H1 (cell line): ENCODE data around the gene ZNF566. TPM values are rescaled to one million over a fixed set of nuclear protein-coding genes. Genes with fewer than 3 reads are reported as not detected.

Source experiments
- CTCF ChIA-PET: fragments of 300-600 bp; sonication (Branson Sonifier 250); formaldehyde crosslinking; loops from one replicate; lab custom pipeline; 2021; ENCODE audit not compliant: partially characterized antibody; lab: Charles Lee
- POLR2A ChIA-PET: fragments of 300-600 bp; sonication (Branson Sonifier 250); formaldehyde crosslinking; loops from one replicate; lab custom pipeline; 2021; ENCODE audit warnings: inconsistent platforms; ENCODE audit not compliant: partially characterized antibody; lab: Charles Lee
- DNase-seq, 2 experiments: peaks; one replicate each; pipeline versions ENCODE4 v3.0.0 to v3.0.0-alpha.2; 2010 to 2022; ENCODE audit warnings: low spot score in 2 of 2, low read depth in 1 of 2, mixed read lengths in 1 of 2
- FAIRE-seq: peaks from 2 replicates; lab custom pipeline; 2011; peaks lifted over from hg19 to GRCh38; lab: Jason Lieb, UNC
- H2AFZ ChIP-seq: 2 replicates; pipeline ENCODE4 v1.8.1; 2012; ENCODE audit warnings: low read length, inconsistent platforms
- H2AK5ac ChIP-seq: 2 replicates; pipeline ENCODE4 v1.6.1; 2013; ENCODE audit warnings: low read depth, low read length
- H2BK120ac ChIP-seq: replicated peaks from 2 replicates; pipeline ENCODE3; 2013; ENCODE audit warnings: low read depth, low read length, inconsistent platforms
- H2BK12ac ChIP-seq: 2 replicates; pipeline ENCODE4 v1.6.1; 2013; ENCODE audit warnings: low read depth, low read length
- H2BK15ac ChIP-seq: 2 replicates; pipeline ENCODE4 v1.6.1; 2013; ENCODE audit warnings: low read length
- H2BK20ac ChIP-seq: 2 replicates; pipeline ENCODE4 v1.6.1; 2013; ENCODE audit warnings: low read length
- H2BK5ac ChIP-seq: 2 replicates; pipeline ENCODE4 v1.6.1; 2013; ENCODE audit warnings: low read depth, low read length
- H3K14ac ChIP-seq: 2 replicates; pipeline ENCODE4 v1.6.1; 2013; ENCODE audit warnings: inconsistent platforms; ENCODE audit not compliant: insufficient read length
- H3K18ac ChIP-seq: 2 replicates; pipeline ENCODE4 v1.6.1; 2013; ENCODE audit warnings: low read length; ENCODE audit errors: extremely low read depth
- H3K23ac ChIP-seq: 2 replicates; pipeline ENCODE4 v1.6.1; 2013; ENCODE audit warnings: inconsistent platforms; ENCODE audit not compliant: insufficient read length
- H3K23me2 ChIP-seq: 2 replicates; pipeline ENCODE4 v1.6.1; 2013; ENCODE audit warnings: low read depth, low read length
- H3K27ac ChIP-seq: 2 replicates; pipeline ENCODE4 v1.6.1; 2011; ENCODE audit warnings: low read depth, low read length, inconsistent platforms
- H3K27me3 ChIP-seq, 4 experiments: replicated peaks in 1 of 4; 1 replicate in 1 of 4; 2 replicates in 3 of 4; pipeline versions ENCODE4 v1.6.1 to v1.8.1; 2011 to 2013; ENCODE audit warnings: low read length in 3 of 4, mild to moderate bottlenecking in 3 of 4, inconsistent platforms in 2 of 4, mixed read lengths in 2 of 4, moderate library complexity in 1 of 4; ENCODE audit not compliant: control insufficient read depth in 3 of 4, insufficient read depth in 3 of 4; ENCODE audit errors: extremely low read depth in 1 of 4
- H3K36me3 ChIP-seq, 4 experiments: 2 replicates each; pipeline versions ENCODE4 v1.6.1 to v1.8.1; 2011 to 2013; ENCODE audit warnings: mild to moderate bottlenecking in 4 of 4, low read length in 3 of 4, moderate library complexity in 2 of 4, control low read depth in 1 of 4, inconsistent platforms in 1 of 4; ENCODE audit not compliant: insufficient read depth in 4 of 4, control insufficient read depth in 2 of 4
- H3K4ac ChIP-seq: replicated peaks from 2 replicates; pipeline ENCODE3; 2013; ENCODE audit warnings: low read length, low read depth, mixed read lengths, inconsistent platforms; ENCODE audit not compliant: insufficient read length
- H3K4me1 ChIP-seq, 4 experiments: replicated peaks in 1 of 4; 1 replicate in 1 of 4; 2 replicates in 3 of 4; pipeline versions ENCODE4 v1.6.1 to v1.8.1; 2011 to 2013; ENCODE audit warnings: low read length in 3 of 4, inconsistent platforms in 2 of 4, mixed read lengths in 1 of 4; ENCODE audit not compliant: insufficient read depth in 4 of 4, control insufficient read depth in 3 of 4
- H3K4me2 ChIP-seq, 2 experiments: 2 replicates each; pipeline versions ENCODE4 v1.6.1 to v1.8.1; 2011 to 2013; ENCODE audit warnings: low read depth in 2 of 2, low read length in 2 of 2, control low read depth in 1 of 2, inconsistent platforms in 1 of 2, mild to moderate bottlenecking in 1 of 2; ENCODE audit not compliant: insufficient read depth in 1 of 2
- H3K4me3 ChIP-seq, 4 experiments: fragments of 200-600, 300-600 bp in 1 of 4; sonication (generic), shearing (Covaris generic), sonication (Bioruptor Twin) in 1 of 4; 2 replicates each; pipeline versions ENCODE4 v1.5.1 to v1.8.1; 2011 to 2016; ENCODE audit warnings: low read length in 4 of 4, low read depth in 3 of 4, control low read depth in 2 of 4, inconsistent platforms in 2 of 4, mild to moderate bottlenecking in 2 of 4, mixed read lengths in 1 of 4, moderate library complexity in 1 of 4; ENCODE audit not compliant: insufficient read depth in 2 of 4; ENCODE audit errors: extremely low read depth in 1 of 4
- H3K56ac ChIP-seq: replicated peaks from 2 replicates; pipeline ENCODE3; 2013; ENCODE audit warnings: low read depth, mild to moderate bottlenecking, mixed read lengths, low read length, inconsistent platforms; ENCODE audit not compliant: insufficient read length
- H3K79me1 ChIP-seq: 2 replicates; pipeline ENCODE4 v1.6.1; 2013; ENCODE audit warnings: low read depth, low read length, control low read depth
- H3K79me2 ChIP-seq, 2 experiments: 2 replicates each; pipeline versions ENCODE4 v1.6.1 to v1.8.1; 2012 to 2013; ENCODE audit warnings: low read length in 2 of 2, mild to moderate bottlenecking in 2 of 2, inconsistent platforms in 1 of 2; ENCODE audit not compliant: insufficient read depth in 2 of 2, control insufficient read depth in 1 of 2
- H3K9ac ChIP-seq, 4 experiments: replicated peaks in 1 of 4; 1 replicate in 1 of 4; 2 replicates in 3 of 4; pipeline versions ENCODE4 v1.6.1 to v1.8.1; 2011 to 2013; ENCODE audit warnings: low read depth in 3 of 4, low read length in 3 of 4, control low read depth in 2 of 4, mild to moderate bottlenecking in 2 of 4, moderate library complexity in 2 of 4, inconsistent platforms in 1 of 4; ENCODE audit errors: extremely low read depth in 1 of 4
- H3K9me3 ChIP-seq, 2 experiments: 2 replicates each; pipeline versions ENCODE4 v1.6.1 to v1.8.1; 2012 to 2013; ENCODE audit warnings: mild to moderate bottlenecking in 2 of 2, moderate library complexity in 2 of 2, control low read depth in 1 of 2, inconsistent platforms in 1 of 2, low read depth in 1 of 2, low read length in 1 of 2, mixed read lengths in 1 of 2; ENCODE audit not compliant: insufficient read depth in 2 of 2
- H4K20me1 ChIP-seq, 2 experiments: replicated peaks in 1 of 2; 2 replicates each; pipeline versions ENCODE3 to v1.8.1; 2011 to 2013; ENCODE audit warnings: inconsistent platforms in 2 of 2, low read length in 2 of 2, mild to moderate bottlenecking in 1 of 2; ENCODE audit not compliant: insufficient read depth in 2 of 2, control insufficient read depth in 1 of 2
- H4K5ac ChIP-seq: 2 replicates; pipeline ENCODE4 v1.6.1; 2013; ENCODE audit warnings: low read length, low read depth, mixed read lengths, inconsistent platforms; ENCODE audit not compliant: insufficient read length
- H4K8ac ChIP-seq: 2 replicates; pipeline ENCODE4 v1.8.0; 2013; ENCODE audit warnings: mild to moderate bottlenecking, moderate library complexity, low read length, inconsistent platforms; ENCODE audit not compliant: insufficient read depth; ENCODE audit errors: extremely low read depth
- H4K91ac ChIP-seq: replicated peaks from 2 replicates; pipeline ENCODE3; 2013; ENCODE audit warnings: low read length, mixed read lengths, inconsistent platforms; ENCODE audit not compliant: insufficient read length
- CTBP2 ChIP-seq: IDR thresholded peaks from 2 replicates; pipeline ENCODE4 v1.7.0; 2011; ENCODE audit warnings: borderline replicate concordance, mild to moderate bottlenecking, moderate library complexity, mixed read lengths, low read length; ENCODE audit not compliant: insufficient read depth, insufficient read length
- EGR1 ChIP-seq: IDR thresholded peaks from 2 replicates; pipeline ENCODE4 v1.6.1; 2011; ENCODE audit warnings: low read depth, low read length, borderline replicate concordance
- EP300 ChIP-seq, 2 experiments: IDR thresholded peaks; 1 replicate in 1 of 2; 2 replicates in 1 of 2; pipeline ENCODE4 v1.6.1; 2011 to 2012; ENCODE audit warnings: low read depth in 2 of 2, low read length in 2 of 2, mild to moderate bottlenecking in 2 of 2, borderline replicate concordance in 1 of 2, inconsistent platforms in 1 of 2, moderate library complexity in 1 of 2
- JUND ChIP-seq: IDR thresholded peaks from 2 replicates; pipeline ENCODE4 v1.6.1; 2011; ENCODE audit warnings: mild to moderate bottlenecking, improper control_type of control experiment, low read length
- NRF1 ChIP-seq: IDR thresholded peaks from 2 replicates; pipeline ENCODE4 v1.6.1; 2011; ENCODE audit warnings: mild to moderate bottlenecking, low read depth, low read length, improper control_type of control experiment
- POU5F1 ChIP-seq: IDR thresholded peaks from 2 replicates; pipeline ENCODE4 v1.6.1; 2011; ENCODE audit warnings: low read depth, mild to moderate bottlenecking, low read length, moderate library complexity
- RAD21 ChIP-seq, 2 experiments: IDR thresholded peaks in 1 of 2; conservative IDR thresholded peaks in 1 of 2; 2 replicates each; pipeline ENCODE4 v1.6.1; 2011; ENCODE audit warnings: low read depth in 2 of 2, low read length in 2 of 2, improper control_type of control experiment in 1 of 2, inconsistent platforms in 1 of 2, mild to moderate bottlenecking in 1 of 2, moderate library complexity in 1 of 2
- RBBP5 ChIP-seq: IDR thresholded peaks from 2 replicates; pipeline ENCODE4 v1.7.1; 2012; ENCODE audit warnings: low read depth, mild to moderate bottlenecking, inconsistent platforms, low read length, moderate library complexity, borderline replicate concordance
- RFX5 ChIP-seq: IDR thresholded peaks from 2 replicates; pipeline ENCODE4 v1.6.1; 2011; ENCODE audit warnings: low read depth, low read length, improper control_type of control experiment, borderline replicate concordance
- RXRA ChIP-seq: IDR thresholded peaks from 2 replicates; pipeline ENCODE4 v1.6.1; 2011; ENCODE audit warnings: low read depth, mild to moderate bottlenecking, low read length, moderate library complexity; ENCODE audit not compliant: insufficient read depth
- SP4 ChIP-seq: IDR thresholded peaks from 2 replicates; pipeline ENCODE4 v1.6.1; 2012; ENCODE audit warnings: low read length, inconsistent platforms
- WGBS, 2 experiments: shearing (Covaris generic) in 1 of 2; methylation state at CpG; one replicate each; pipeline versions ENCODE4 v1.1.6 to v1.1.7; 2013 to 2015; ENCODE audit warnings: low lambda C conversion rate in 2 of 2, mixed read lengths in 2 of 2, inconsistent platforms in 1 of 2, low coverage in 1 of 2, missing lambda C conversion rate in 1 of 2; ENCODE audit not compliant: insufficient replicate concordance in 2 of 2, insufficient coverage in 1 of 2, insufficient read length in 1 of 2; ENCODE audit errors: extremely low coverage in 1 of 2, missing lambda C conversion rate in 1 of 2; 5-methylcytosine and 5-hydroxymethylcytosine counted together
- polyA plus RNA-seq, 7 experiments: library from polyadenylated mRNA; depleted of rRNA in 3 of 7; stranded (reverse) in 5 of 7; unstranded in 2 of 7; fragments of >200 nt in 5 of 7; fragments of 200-250 nt in 2 of 7; gene quantifications; 1 replicate in 5 of 7; 2 replicates in 1 of 7; 4 replicates in 1 of 7; pipeline versions ENCODE4 v1.2.1 to v1.2.3, GENCODE V29; 2011 to 2013; ENCODE audit warnings: missing spikeins in 2 of 7, mixed read lengths in 2 of 7
- total RNA-seq: library from RNA; stranded (reverse); fragmentation: NEBNext Ultra II Directional; extraction: Animal tissue kit (Norgen Biotek cat#: 25700); gene quantifications from 2 replicates; pipeline ENCODE4 v1.2.1, GENCODE V29; 2021
- TF ChIP-seq, protein P1 (sequence below): IDR thresholded peaks from 2 replicates; pipeline ENCODE4 v1.6.1; 2012; ENCODE audit warnings: inconsistent platforms
- TF ChIP-seq, protein P2 (sequence below): IDR thresholded peaks from 2 replicates; pipeline ENCODE4 v1.6.1; 2011; ENCODE audit warnings: low read depth, mild to moderate bottlenecking, low read length; ENCODE audit not compliant: insufficient read depth

ZNF566 gene
- total and polyA plus RNA-seq, 2 of the 8 experiments (the other 6 are each of a cell fraction or from before 2014, with no cell fraction given) = 6.9 to 16.6 TPM

DNA sequence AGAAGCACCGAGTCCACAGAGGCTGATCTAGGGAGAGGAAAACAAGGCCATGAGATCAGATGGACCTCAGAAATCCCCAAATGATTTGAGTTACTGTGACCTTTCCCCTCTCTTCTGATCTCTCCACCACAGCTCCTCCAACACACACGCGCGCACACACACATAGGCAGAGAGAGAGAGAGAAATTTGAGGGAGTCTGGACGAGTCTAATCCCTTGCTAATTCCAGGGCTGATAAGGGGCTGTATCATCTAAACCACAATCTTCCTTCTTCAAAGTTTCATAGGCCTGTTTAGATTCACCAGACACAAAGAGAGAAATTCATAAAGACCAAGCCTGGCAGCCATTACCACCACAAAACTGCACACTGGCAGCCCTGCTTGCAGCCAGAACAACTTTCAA, 79.5 kb downstream of the ZNF566 start:
- H4K8ac ChIP-seq = no peak overlapping the region
- no peak overlapping the region for H3K9ac ChIP-seq
- ChIA-PET POLR2A (interaction anchor here (1.2 kb wide), 1 partner anchor 12 kb away, joined by 3 read pairs; no protein-coding TSS in a partner anchor), CTCF (no interaction called here)
- H3K14ac ChIP-seq = no peak overlapping the region
- no peak overlapping the region for H3K4me3 ChIP-seq
- H2BK12ac ChIP-seq = no peak overlapping the region
- H2BK5ac ChIP-seq = no peak overlapping the region
- DNase-seq (no peak), FAIRE-seq (no peak)
- H4K20me1 ChIP-seq = peaks cover 0 to 1% of the 10 kb centered on the region in 2 experiments
- no peak overlapping the region for H3K4me2 ChIP-seq
- H3K56ac ChIP-seq = no peak overlapping the region
- no peak overlapping the region for H4K5ac ChIP-seq
- no peak overlapping the region for H3K4ac ChIP-seq
- no peaks in the 10 kb centered on the region for H3K4me1 ChIP-seq
- 95% methylated on average over 5 of the region's 5 CpGs; no CpG with 5 or more reads in 1 of the 2 experiments for WGBS, 2 experiments
- H2BK120ac ChIP-seq = no peak overlapping the region
- no peak overlapping the region for H2AK5ac ChIP-seq
- H3K79me2 ChIP-seq = peaks cover 3 to 38% of the 10 kb centered on the region in 2 experiments; a peak in 2 of 4 replicates
- H3K23me2 ChIP-seq = no peaks in the 10 kb centered on the region
- no peak overlapping the region for H3K18ac ChIP-seq
- no peaks in the 10 kb centered on the region for H3K9me3 ChIP-seq
- no peak overlapping the region for H3K23ac ChIP-seq
- no peaks in the 10 kb centered on the region; the same call in 1 of the 2 replicates for H3K79me1 ChIP-seq
- TF ChIP-seq RBBP5 (no peak), JUND (no peak), RXRA (no peak), SP4 (no peak), EP300 (IDR thresholded peaks at IDR 0.05; ENCODE audit: borderline replicate concordance in 1 of 2, low read depth in 2 of 2, low read length in 2 of 2) (no peak), NRF1 (no peak), RAD21 (IDR thresholded peaks at IDR 0.05 in 1 of 2, conservative IDR thresholded peaks at IDR 0.05 in 1 of 2; ENCODE audit: low read depth in 2 of 2, low read length in 2 of 2) (no peak), POU5F1 (no peak), RFX5 (no peak), EGR1 (no peak), CTBP2 (no peak)
- TF ChIP-seq, protein P1, sequence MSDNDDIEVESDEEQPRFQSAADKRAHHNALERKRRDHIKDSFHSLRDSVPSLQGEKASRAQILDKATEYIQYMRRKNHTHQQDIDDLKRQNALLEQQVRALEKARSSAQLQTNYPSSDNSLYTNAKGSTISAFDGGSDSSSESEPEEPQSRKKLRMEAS = no peak
- TF ChIP-seq, protein P2, sequence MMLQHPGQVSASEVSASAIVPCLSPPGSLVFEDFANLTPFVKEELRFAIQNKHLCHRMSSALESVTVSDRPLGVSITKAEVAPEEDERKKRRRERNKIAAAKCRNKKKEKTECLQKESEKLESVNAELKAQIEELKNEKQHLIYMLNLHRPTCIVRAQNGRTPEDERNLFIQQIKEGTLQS = no peak
- H3K36me3 ChIP-seq = peaks cover 2 to 44% (median 22%) of the 10 kb centered on the region in 4 experiments; a peak in 6 of 8 replicates
- no peak overlapping the region for H3K27ac ChIP-seq
- no peak overlapping the region for H2AFZ ChIP-seq
- no peak overlapping the region for H2BK20ac ChIP-seq
- no peaks in the 10 kb centered on the region for H3K27me3 ChIP-seq
- no peak overlapping the region for H2BK15ac ChIP-seq
- no peak overlapping the region for H4K91ac ChIP-seq
